Measurements from ENCODE around the gene WFDC11.
"Not testable (repeated sequence)": the region's sequence is repeated elsewhere in the genome, so short reads cannot be mapped to it uniquely, and the experiment has no call there.

WFDC11 gene

DNA sequence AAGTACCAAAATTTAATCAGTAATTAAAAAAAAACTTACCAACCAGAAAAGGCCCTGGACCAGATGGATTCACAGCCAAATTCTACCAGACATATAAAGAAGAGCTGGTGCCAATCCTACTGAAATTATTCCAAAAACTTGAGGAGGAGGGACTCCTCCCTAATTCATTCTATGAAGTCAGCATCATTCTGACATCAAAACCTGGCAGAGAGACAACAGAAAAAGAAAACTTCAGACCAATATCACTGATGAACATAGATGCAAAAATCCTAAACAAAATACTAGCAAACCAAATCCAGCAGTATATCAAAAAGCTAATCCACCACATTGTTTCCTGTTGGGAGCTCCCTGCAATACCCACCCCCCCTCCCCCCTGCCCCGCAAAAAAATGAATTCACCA is at the start of gene WFDC11:
WFDC11 (minus strand) TSS at position 101 of the 400 bp plus-strand sequence. CDS start 19,639 bp downstream, outside the sequence.
- Histone ChIP-seq H3K9me3 (no peaks in the 10 kb centered on the region), H3K27ac (no peak within 1 kb of the TSS), H3K4me2 (no peak within 1 kb of the TSS), H3K36me3 (no peaks in the 10 kb centered on the region), H3K4me1 (no peaks in the 10 kb centered on the region), H3K9ac (no peak within 1 kb of the TSS), H3K27me3 (no peaks in the 10 kb centered on the region), H4K20me1 (no peaks in the 10 kb centered on the region), H3K4me3 (no peak within 1 kb of the TSS)
- no peak for TF ChIP-seq Cebpa-rat (IDR thresholded peaks at IDR 0.05)

DNA sequence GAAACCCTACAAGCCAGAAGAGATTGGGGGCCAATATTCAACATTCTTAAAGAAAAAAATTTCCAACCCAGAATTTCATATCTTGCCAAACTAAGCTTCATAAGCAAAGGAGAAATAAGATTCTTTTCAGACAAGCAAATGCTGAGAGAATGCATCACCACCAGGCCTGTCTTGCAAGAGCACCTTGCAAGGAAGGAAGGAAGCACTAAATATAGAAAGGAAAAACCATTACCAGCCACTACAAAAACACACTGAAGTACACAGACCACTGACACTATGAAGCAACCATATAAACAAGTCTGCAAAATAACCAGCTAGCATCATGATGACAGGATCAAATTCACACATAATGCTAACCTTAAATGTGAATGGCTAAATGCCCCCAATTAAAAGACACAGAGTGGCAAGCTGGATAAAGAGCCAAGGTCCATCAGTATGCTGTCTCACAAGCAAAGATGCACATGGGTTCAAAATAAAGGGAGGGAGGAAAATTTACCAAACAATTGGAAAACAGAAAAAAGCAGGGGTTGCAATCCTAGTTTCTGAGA is 46.2 kb upstream of the WFDC11 start:
- Histone ChIP-seq H3K9me3 (peaks cover 27% of the 10 kb centered on the region), H3K4me1 (peaks cover 37% of the 10 kb centered on the region), H3K9ac (peak overlapping the region; percentile 42; the same call in 1 of the 2 replicates), H3K4me2 (peak overlapping the region; percentile 77), H3K27ac (peak overlapping the region; percentile 78), H3K4me3 (peak overlapping the region; percentile 16; the same call in 1 of the 2 replicates)
- TF ChIP-seq Cebpa-rat (IDR thresholded peaks at IDR 0.05), result peak; percentile 54; the same call in 1 of the 2 replicates
- not testable (repeated sequence) for H3K27me3 ChIP-seq, H4K20me1 ChIP-seq, H3K36me3 ChIP-seq

DNA sequence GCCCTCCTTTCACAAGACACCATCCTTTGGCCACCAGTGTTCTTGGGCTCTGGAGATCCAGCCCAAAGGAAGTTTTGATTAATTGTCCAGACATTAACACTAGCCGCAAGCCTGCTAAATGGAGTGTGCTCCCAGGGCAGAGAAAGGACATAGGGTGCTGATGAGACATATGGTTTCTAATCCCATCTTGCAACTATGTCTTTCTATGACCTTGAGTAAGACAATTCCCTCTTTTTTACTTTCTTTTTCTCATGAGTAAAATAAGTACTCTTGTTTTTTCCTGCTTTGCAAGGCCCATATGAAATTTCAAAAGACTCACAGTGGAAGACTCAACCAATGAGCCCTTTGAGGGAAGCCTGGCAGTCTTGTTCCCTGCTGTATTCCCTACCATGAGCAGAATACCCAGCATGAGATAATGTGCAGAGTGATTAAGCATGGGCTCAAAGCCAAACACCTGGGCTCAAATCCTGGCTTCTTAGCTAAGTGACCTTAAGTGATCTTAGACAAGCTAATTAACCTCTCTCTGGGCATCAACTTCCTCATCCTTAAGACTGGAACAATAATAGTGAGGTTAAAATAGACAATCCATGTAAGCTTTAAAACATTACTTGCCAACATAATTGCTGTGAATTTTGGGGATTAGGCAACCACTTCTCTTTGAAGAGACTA is 35.1 kb upstream of the WFDC11 start, which contains the start of gene WFDC10B:
WFDC10B (minus strand) TSS at position 51 of the 669 bp plus-strand sequence. CDS start 19,027 bp downstream, outside the sequence.
- H3K36me3 ChIP-seq, result no peaks in the 10 kb centered on the region
- H3K27ac ChIP-seq, result no peak within 1 kb of the TSS
- TF ChIP-seq Cebpa-rat (IDR thresholded peaks at IDR 0.05), result no peak
- no peaks in the 10 kb centered on the region for H3K27me3 ChIP-seq
- no peaks in the 10 kb centered on the region for H3K9me3 ChIP-seq
- H4K20me1 ChIP-seq, result no peaks in the 10 kb centered on the region
- H3K4me1 ChIP-seq, result no peaks in the 10 kb centered on the region
- no peak within 1 kb of the TSS for H3K4me2 ChIP-seq
- H3K4me3 ChIP-seq, result no peak within 1 kb of the TSS
- no peak within 1 kb of the TSS for H3K9ac ChIP-seq

DNA sequence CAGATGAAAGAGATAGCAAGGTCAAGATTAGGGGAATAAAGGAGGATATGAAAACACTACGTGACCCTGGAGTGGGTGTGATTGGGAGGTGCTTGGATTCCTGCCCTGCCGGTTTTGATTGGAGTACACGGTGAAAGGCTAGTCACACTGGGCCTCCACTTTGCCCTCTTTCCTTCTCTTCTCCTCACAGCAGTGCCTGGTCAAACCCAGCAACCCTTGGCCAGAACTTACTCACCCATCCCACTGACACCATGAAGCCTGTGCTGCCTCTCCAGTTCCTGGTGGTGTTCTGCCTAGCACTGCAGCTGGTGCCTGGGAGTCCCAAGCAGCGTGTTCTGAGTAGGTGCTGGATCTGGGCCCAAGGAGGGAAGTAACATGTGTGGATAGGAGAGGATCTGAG is 31.8 kb upstream of the WFDC11 start, which contains the start of gene WFDC13:
WFDC13 (plus strand) TSS at position 166 of the 400 bp plus-strand sequence; CDS start at position 252, 86 bp downstream.
- no peak for TF ChIP-seq Cebpa-rat (IDR thresholded peaks at IDR 0.05)
- Histone ChIP-seq H3K27me3 (no peaks in the 10 kb centered on the region), H3K9ac (no peak within 1 kb of the TSS), H3K9me3 (no peaks in the 10 kb centered on the region), H3K4me1 (no peaks in the 10 kb centered on the region), H3K4me2 (no peak within 1 kb of the TSS), H3K27ac (no peak within 1 kb of the TSS), H3K36me3 (no peaks in the 10 kb centered on the region), H3K4me3 (no peak within 1 kb of the TSS), H4K20me1 (no peaks in the 10 kb centered on the region)

DNA sequence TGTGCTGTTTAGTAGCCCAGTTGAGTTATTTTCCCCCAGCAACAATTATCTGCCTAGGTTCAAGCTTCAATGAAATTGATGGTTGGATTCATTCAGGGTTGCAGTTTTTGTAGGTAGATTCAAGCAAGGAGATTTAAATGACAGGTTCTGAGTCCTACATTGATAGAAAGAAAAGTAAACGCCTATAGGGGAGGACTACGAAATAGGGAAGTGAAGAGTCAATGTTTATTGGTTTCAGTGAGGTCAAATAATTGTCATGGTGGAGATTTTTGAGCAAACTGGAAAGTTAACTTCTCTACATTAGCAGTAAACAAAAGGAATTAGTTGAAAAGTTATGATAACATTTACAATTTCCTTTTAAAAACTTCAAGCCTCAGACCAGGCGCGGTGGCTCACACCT is 31.1 kb upstream of the WFDC11 start:
- H3K27ac ChIP-seq, result no peak overlapping the region
- H3K36me3 ChIP-seq, result no peaks in the 10 kb centered on the region
- no peaks in the 10 kb centered on the region for H3K9me3 ChIP-seq
- H4K20me1 ChIP-seq, result no peaks in the 10 kb centered on the region
- H3K4me3 ChIP-seq, result no peak overlapping the region
- H3K27me3 ChIP-seq, result no peaks in the 10 kb centered on the region
- TF ChIP-seq Cebpa-rat (IDR thresholded peaks at IDR 0.05), result no peak
- no peak overlapping the region for H3K9ac ChIP-seq
- no peaks in the 10 kb centered on the region for H3K4me1 ChIP-seq
- H3K4me2 ChIP-seq, result no peak overlapping the region

DNA sequence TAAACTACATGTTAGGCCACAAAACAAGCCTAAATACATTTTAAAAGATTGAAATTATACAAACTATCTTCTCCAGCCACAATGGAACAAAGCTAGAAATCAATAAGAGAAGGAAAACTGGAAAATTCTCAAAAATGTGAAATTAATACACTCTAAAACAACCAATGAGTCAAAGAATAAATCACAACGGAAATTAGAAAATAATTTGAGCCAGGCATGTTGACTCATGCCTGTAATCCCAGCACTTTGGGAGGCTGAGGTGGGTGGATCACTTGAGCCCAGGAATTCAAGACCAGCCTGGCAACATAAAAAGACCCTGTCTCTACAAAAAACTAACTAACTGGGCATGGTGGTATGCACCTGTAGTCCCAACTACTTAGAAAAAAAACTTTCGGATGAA is 25.5 kb upstream of the WFDC11 start:
- H3K9me3 ChIP-seq, result no peaks in the 10 kb centered on the region; the same call in 1 of the 2 replicates
- no peak for TF ChIP-seq Cebpa-rat (IDR thresholded peaks at IDR 0.05)
- H3K4me2 ChIP-seq, result no peak overlapping the region

DNA sequence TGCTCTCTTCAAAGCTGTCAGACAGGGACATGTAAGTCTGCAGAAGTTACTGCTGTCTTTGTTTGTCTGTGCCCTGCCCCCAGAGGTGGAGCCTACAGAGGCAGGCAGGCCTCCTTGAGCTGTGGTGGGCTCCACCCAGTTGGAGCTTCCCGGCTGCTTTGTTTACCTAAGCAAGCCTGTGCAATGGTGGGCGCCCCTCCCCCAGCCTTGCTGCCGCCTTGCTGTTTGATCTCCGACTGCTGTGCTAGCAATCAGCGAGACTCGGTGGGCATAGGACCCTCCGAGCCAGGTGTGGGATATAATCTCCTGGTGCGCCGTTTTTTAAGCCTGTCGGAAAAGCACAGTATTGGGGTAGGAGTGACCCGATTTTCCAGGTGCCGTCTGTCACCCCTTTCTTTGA is 23.3 kb upstream of the WFDC11 start:
- H3K27me3 ChIP-seq, H4K20me1 ChIP-seq, H3K36me3 ChIP-seq, H3K4me3 ChIP-seq, H3K9me3 ChIP-seq, H3K4me1 ChIP-seq, H3K4me2 ChIP-seq, H3K9ac ChIP-seq, H3K27ac ChIP-seq: not testable (repeated sequence)

More for the DNA sequence above, 25.5 kb upstream of the WFDC11 start:
- Histone ChIP-seq H3K36me3 (no peaks in the 10 kb centered on the region), H3K27me3 (no peaks in the 10 kb centered on the region), H3K9ac (no peak overlapping the region), H3K4me3 (no peak overlapping the region), H3K4me1 (no peaks in the 10 kb centered on the region), H4K20me1 (no peaks in the 10 kb centered on the region), H3K27ac (no peak overlapping the region)

DNA sequence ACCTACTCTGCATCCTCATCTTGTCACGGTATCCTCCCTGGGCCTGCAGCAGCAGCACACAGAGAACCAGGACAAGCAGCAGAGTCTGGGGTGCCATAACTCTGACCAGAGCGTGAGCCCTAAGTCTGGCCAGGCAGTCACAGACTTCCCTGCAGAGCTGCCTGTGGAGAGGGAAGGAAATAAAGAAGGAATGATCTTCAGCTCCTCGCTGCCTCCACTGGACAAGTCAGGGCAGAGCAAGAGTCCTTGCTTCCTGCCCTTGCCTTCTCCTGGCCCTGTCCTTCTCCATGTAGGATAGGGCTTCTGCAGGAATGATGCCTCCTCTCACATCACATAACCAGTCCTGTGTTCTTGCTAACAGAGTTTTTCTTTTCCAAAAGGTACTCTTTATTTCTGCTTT is 15.9 kb upstream of the WFDC11 start:
- Histone ChIP-seq H3K36me3 (no peaks in the 10 kb centered on the region), H3K4me1 (peaks cover 19% of the 10 kb centered on the region), H3K4me2 (no peak overlapping the region), H3K9me3 (peaks cover 8% of the 10 kb centered on the region), H3K27ac (no peak overlapping the region), H3K27me3 (no peaks in the 10 kb centered on the region), H3K9ac (no peak overlapping the region), H3K4me3 (no peak overlapping the region), H4K20me1 (no peaks in the 10 kb centered on the region)
- TF ChIP-seq Cebpa-rat (IDR thresholded peaks at IDR 0.05), result no peak

DNA sequence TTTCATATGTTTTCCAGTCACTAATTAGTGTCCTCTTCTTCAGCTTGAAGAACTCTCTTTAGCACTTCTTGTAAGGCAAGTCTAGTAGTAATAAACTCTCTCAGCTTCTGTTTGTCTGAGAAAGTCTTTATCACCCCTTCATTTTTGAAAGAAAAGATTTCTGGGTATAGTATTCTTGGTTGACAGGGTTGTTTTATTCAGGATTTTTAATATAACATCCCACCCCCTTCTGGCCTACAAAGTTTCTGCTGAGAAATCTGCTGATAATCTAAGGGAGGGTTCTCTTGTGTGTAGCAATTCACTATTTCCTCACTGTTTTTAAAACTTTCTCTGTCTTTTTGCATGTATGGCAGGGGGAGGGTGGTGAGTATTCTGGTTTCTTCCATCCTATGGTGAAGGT is 9.6 kb upstream of the WFDC11 start:
- H3K36me3 ChIP-seq, result no peaks in the 10 kb centered on the region
- H3K4me3 ChIP-seq, result no peak overlapping the region
- H3K9ac ChIP-seq, result no peak overlapping the region
- no peak for TF ChIP-seq Cebpa-rat (IDR thresholded peaks at IDR 0.05)
- H3K27me3 ChIP-seq, result no peaks in the 10 kb centered on the region
- H3K4me2 ChIP-seq, result no peak overlapping the region
- H3K9me3 ChIP-seq, result peaks cover 41% of the 10 kb centered on the region
- H3K27ac ChIP-seq, result no peak overlapping the region
- H3K4me1 ChIP-seq, result peaks cover 15% of the 10 kb centered on the region
- H4K20me1 ChIP-seq, result no peaks in the 10 kb centered on the region

DNA sequence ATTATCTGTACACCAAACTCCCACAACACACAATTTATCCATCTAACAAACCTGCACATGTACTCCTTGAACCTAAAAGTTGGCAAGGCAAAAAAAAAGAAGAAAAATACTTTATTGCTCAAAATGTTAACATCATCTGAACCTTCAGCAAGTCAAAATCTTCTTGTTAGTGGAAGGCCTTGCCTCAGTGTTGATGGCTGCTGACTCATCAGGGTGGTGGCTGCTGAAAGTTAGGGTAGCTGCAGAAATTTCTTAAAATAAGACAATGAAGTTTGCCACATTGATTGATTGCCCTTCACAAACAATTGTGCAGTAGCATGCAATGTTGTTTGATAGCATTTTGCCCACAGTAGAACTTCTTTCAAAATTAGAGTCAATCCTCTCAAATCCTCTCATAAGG is 2.7 kb upstream of the WFDC11 start:
- TF ChIP-seq Cebpa-rat (IDR thresholded peaks at IDR 0.05), result no peak
- no peak overlapping the region for H3K27ac ChIP-seq
- no peaks in the 10 kb centered on the region for H3K4me1 ChIP-seq
- no peaks in the 10 kb centered on the region for H3K27me3 ChIP-seq
- no peak overlapping the region for H3K9ac ChIP-seq
- no peaks in the 10 kb centered on the region for H3K36me3 ChIP-seq
- 0 out of 2 replicates have a peak, but pooled peaks cover 4% of the 10 kb centered on the region for H3K9me3 ChIP-seq
- no peaks in the 10 kb centered on the region for H4K20me1 ChIP-seq
- H3K4me3 ChIP-seq, result no peak overlapping the region
- H3K4me2 ChIP-seq, result no peak overlapping the region

DNA sequence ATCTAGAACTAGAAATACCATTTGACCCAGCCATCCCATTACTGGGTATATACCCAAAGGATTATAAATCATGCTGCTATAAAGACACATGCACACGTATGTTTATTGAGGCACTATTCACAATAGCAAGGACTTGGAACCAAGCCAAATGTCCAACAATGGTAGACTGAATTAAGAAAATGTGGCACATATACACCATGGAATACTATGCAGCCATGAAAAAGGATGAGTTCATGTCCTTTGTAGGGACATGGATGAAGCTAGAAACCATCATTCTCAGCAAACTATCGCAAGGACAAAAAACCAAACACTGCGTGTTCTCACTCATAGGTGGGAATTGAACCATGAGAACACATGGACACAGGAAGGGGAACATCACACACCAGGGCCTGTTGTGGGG is 13.0 kb downstream of the WFDC11 start:
- H3K4me1 ChIP-seq, H3K4me2 ChIP-seq, H3K27me3 ChIP-seq, H3K27ac ChIP-seq, H3K4me3 ChIP-seq, H4K20me1 ChIP-seq, H3K36me3 ChIP-seq, H3K9ac ChIP-seq, H3K9me3 ChIP-seq: not testable (repeated sequence)

DNA sequence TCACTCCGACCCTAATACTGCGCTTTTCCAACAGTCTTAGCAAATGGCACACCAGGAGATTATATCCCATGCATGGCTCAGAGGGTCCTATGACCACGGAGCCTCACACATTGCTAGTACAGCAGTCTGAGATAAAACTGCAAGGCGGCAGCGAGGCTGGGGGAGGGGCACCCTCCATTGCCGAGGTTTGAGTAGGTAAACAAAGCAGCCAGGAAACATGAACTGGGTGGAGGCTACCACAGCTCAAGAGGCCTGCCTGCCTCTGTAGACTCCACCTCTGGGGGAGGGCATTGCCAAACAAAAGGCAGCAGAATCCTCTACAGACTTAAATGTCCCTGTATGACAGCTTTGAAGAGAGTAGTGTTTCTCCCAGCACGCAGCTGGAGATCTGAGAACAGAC is 18.3 kb downstream of the WFDC11 start:
- H3K4me3 ChIP-seq, H3K4me1 ChIP-seq, H3K9me3 ChIP-seq, H4K20me1 ChIP-seq, H3K27me3 ChIP-seq, H3K27ac ChIP-seq, H3K36me3 ChIP-seq, H3K9ac ChIP-seq, H3K4me2 ChIP-seq: not testable (repeated sequence)

Data from BLaER1 (cell line).